ENCODE data around the gene HASPIN. TPM values are rescaled to one million over a fixed set of nuclear protein-coding genes. Genes with fewer than 3 reads are reported as not detected.

HASPIN gene
- polyA plus RNA-seq, 1 donor from 2014 or later, result 0.32 TPM

DNA sequence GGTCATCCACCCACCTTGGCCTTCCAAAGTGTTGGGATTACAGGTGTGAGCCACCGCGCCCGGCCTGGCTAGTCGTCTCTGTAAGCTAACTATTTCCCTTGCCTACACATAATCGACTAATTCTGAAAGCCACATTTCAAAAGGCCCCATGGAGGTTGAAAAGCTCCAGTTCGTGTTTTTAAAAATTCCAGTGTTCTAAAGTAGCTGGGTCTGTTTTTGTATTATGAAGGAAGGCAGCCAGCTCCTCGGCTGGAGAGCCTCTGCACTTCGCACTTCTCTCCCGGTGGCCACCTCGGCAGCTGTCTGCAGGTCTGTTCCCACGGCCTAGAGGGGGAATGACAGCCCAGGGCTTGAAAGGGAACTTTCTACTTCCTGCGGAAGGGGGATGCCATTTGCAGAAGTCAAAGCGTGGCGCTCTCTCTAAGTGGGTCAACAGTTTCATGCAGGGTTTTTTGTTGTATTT lies 16.9 kb downstream of the HASPIN start:
- no peaks in the 10 kb centered on the region for H3K79me2 ChIP-seq (replicated peaks; ENCODE audit: insufficient read depth, low read length)
- no peak overlapping the region for H3K27ac ChIP-seq (ENCODE audit: low read length)
- H3K9ac ChIP-seq (ENCODE audit: low read length), result no peak overlapping the region
- H3K4me3 ChIP-seq (ENCODE audit: low read length), result no peak overlapping the region
- H3K9me3 ChIP-seq (ENCODE audit: low read length), result no peaks in the 10 kb centered on the region
- H3K27me3 ChIP-seq (ENCODE audit: insufficient read depth, low read depth, low read length), result no peaks in the 10 kb centered on the region
- H3K4me2 ChIP-seq (ENCODE audit: low read length), result no peak overlapping the region
- no peak overlapping the region for H2AFZ ChIP-seq (ENCODE audit: low read depth, low read length)
- no peaks in the 10 kb centered on the region for H4K20me1 ChIP-seq (ENCODE audit: insufficient read depth)
- H3F3A ChIP-seq (ENCODE audit: insufficient read depth, low read length, poor library complexity, severe bottlenecking), result no peaks in the 10 kb centered on the region
- H3K9me2 ChIP-seq (ENCODE audit: insufficient read depth, low read length), result no peaks in the 10 kb centered on the region
- no peak for TF ChIP-seq RAD21 (conservative IDR thresholded peaks at IDR 0.05)
- TF ChIP-seq SMC3 (conservative IDR thresholded peaks at IDR 0.05; ENCODE audit: poor library complexity), result no peak
- no peak for TF ChIP-seq TAF1 (IDR thresholded peaks at IDR 0.05; ENCODE audit: low read depth)
- no peak for TF ChIP-seq EZH2 (IDR thresholded peaks at IDR 0.05; ENCODE audit: borderline replicate concordance, insufficient read depth, low read length, poor library complexity, severe bottlenecking)
- TF ChIP-seq POLR2AphosphoS5 (IDR thresholded peaks at IDR 0.05), result no peak
- TF ChIP-seq MXI1 (conservative IDR thresholded peaks at IDR 0.05; ENCODE audit: poor library complexity, severe bottlenecking), result no peak
- TF ChIP-seq, protein P1, sequence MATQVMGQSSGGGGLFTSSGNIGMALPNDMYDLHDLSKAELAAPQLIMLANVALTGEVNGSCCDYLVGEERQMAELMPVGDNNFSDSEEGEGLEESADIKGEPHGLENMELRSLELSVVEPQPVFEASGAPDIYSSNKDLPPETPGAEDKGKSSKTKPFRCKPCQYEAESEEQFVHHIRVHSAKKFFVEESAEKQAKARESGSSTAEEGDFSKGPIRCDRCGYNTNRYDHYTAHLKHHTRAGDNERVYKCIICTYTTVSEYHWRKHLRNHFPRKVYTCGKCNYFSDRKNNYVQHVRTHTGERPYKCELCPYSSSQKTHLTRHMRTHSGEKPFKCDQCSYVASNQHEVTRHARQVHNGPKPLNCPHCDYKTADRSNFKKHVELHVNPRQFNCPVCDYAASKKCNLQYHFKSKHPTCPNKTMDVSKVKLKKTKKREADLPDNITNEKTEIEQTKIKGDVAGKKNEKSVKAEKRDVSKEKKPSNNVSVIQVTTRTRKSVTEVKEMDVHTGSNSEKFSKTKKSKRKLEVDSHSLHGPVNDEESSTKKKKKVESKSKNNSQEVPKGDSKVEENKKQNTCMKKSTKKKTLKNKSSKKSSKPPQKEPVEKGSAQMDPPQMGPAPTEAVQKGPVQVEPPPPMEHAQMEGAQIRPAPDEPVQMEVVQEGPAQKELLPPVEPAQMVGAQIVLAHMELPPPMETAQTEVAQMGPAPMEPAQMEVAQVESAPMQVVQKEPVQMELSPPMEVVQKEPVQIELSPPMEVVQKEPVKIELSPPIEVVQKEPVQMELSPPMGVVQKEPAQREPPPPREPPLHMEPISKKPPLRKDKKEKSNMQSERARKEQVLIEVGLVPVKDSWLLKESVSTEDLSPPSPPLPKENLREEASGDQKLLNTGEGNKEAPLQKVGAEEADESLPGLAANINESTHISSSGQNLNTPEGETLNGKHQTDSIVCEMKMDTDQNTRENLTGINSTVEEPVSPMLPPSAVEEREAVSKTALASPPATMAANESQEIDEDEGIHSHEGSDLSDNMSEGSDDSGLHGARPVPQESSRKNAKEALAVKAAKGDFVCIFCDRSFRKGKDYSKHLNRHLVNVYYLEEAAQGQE (IDR thresholded peaks at IDR 0.05; ENCODE audit: borderline replicate concordance), result no peak
- no peak for TF ChIP-seq EP300 (conservative IDR thresholded peaks at IDR 0.05; ENCODE audit: poor library complexity, severe bottlenecking)
- TF ChIP-seq, protein P2, sequence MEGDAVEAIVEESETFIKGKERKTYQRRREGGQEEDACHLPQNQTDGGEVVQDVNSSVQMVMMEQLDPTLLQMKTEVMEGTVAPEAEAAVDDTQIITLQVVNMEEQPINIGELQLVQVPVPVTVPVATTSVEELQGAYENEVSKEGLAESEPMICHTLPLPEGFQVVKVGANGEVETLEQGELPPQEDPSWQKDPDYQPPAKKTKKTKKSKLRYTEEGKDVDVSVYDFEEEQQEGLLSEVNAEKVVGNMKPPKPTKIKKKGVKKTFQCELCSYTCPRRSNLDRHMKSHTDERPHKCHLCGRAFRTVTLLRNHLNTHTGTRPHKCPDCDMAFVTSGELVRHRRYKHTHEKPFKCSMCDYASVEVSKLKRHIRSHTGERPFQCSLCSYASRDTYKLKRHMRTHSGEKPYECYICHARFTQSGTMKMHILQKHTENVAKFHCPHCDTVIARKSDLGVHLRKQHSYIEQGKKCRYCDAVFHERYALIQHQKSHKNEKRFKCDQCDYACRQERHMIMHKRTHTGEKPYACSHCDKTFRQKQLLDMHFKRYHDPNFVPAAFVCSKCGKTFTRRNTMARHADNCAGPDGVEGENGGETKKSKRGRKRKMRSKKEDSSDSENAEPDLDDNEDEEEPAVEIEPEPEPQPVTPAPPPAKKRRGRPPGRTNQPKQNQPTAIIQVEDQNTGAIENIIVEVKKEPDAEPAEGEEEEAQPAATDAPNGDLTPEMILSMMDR (IDR thresholded peaks at IDR 0.05; ENCODE audit: poor library complexity, severe bottlenecking), result no peak
- no peaks in the 10 kb centered on the region for H3K36me3 ChIP-seq (ENCODE audit: insufficient read depth, low read length)

DNA sequence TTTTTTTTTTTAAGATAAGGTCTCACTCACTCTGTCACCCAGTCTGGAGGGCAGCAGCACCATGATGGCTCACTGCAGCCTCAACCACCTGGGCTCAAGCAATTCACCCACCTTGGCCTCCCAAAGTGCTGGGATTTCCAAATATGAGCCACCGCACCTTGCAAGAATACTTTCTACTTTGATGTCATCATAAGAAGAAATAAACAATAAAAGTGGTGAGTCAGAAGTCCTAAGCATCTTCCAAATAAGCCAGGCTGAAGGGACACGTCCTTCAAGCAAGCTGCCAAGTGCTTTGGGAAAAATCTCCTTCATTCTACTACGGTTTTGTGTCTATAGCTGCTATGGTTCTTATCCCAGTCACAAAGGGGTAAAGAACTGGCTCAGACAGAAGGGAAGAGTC lies 20.3 kb downstream of the HASPIN start:
- H2AFZ ChIP-seq (ENCODE audit: low read depth, low read length), result no peak overlapping the region
- H4K20me1 ChIP-seq (ENCODE audit: insufficient read depth), result no peaks in the 10 kb centered on the region
- no peak overlapping the region for H3K9ac ChIP-seq (ENCODE audit: low read length)
- no peaks in the 10 kb centered on the region for H3K36me3 ChIP-seq (ENCODE audit: insufficient read depth, low read length)
- no peaks in the 10 kb centered on the region for H3K9me2 ChIP-seq (ENCODE audit: insufficient read depth, low read length)
- H3F3A ChIP-seq (ENCODE audit: insufficient read depth, low read length, poor library complexity, severe bottlenecking), result no peaks in the 10 kb centered on the region
- no peak overlapping the region for H3K27ac ChIP-seq (ENCODE audit: low read length)
- H3K9me3 ChIP-seq (ENCODE audit: low read length), result no peaks in the 10 kb centered on the region
- H3K4me2 ChIP-seq (ENCODE audit: low read length), result no peak overlapping the region
- H3K27me3 ChIP-seq (ENCODE audit: insufficient read depth, low read depth, low read length), result no peaks in the 10 kb centered on the region
- H3K79me2 ChIP-seq (replicated peaks; ENCODE audit: insufficient read depth, low read length), result no peaks in the 10 kb centered on the region
- H3K4me3 ChIP-seq (ENCODE audit: low read length), result no peak overlapping the region
- TF ChIP-seq EZH2 (IDR thresholded peaks at IDR 0.05; ENCODE audit: borderline replicate concordance, insufficient read depth, low read length, poor library complexity, severe bottlenecking) (no peak), POLR2AphosphoS5 (IDR thresholded peaks at IDR 0.05) (no peak), SMC3 (conservative IDR thresholded peaks at IDR 0.05; ENCODE audit: poor library complexity) (no peak), MXI1 (conservative IDR thresholded peaks at IDR 0.05; ENCODE audit: poor library complexity, severe bottlenecking) (no peak), RAD21 (conservative IDR thresholded peaks at IDR 0.05) (no peak), EP300 (conservative IDR thresholded peaks at IDR 0.05; ENCODE audit: poor library complexity, severe bottlenecking) (no peak), TAF1 (IDR thresholded peaks at IDR 0.05; ENCODE audit: low read depth) (no peak)
- TF ChIP-seq, protein P2 (IDR thresholded peaks at IDR 0.05; ENCODE audit: poor library complexity, severe bottlenecking), result no peak
- TF ChIP-seq, protein P1 (IDR thresholded peaks at IDR 0.05; ENCODE audit: borderline replicate concordance), result no peak

All from neural cell (in vitro differentiated cells).